Fibroblast of the aortic adventitia (primary cell): ENCODE data around the gene MYO7A. TPM values are rescaled to one million over a fixed set of nuclear protein-coding genes. Genes with fewer than 3 reads are reported as not detected.

Source experiments
- DNase-seq: peaks from one replicate; pipeline ENCODE4 v3.0.0-alpha.2; 2010; ENCODE audit warnings: low read depth
- H3K4me3 ChIP-seq: 2 replicates; pipeline ENCODE4 v1.5.1; 2011; ENCODE audit warnings: low read depth, mild to moderate bottlenecking, control low read depth, low read length, moderate library complexity
- total RNA-seq: library from RNA; depleted of rRNA; stranded (reverse); fragments of >200 nt; gene quantifications from 2 replicates; pipeline ENCODE4 v1.2.3, GENCODE V29; 2012; ENCODE audit warnings: low replicate concordance
- TF ChIP-seq, protein P1 (sequence below): IDR thresholded peaks from 2 replicates; pipeline ENCODE4 v1.5.1; 2011; ENCODE audit warnings: mild to moderate bottlenecking, low read length, control low read depth, inconsistent platforms; ENCODE audit not compliant: insufficient read depth

MYO7A gene
- total RNA-seq, 1 donor: 0.45 TPM

DNA sequence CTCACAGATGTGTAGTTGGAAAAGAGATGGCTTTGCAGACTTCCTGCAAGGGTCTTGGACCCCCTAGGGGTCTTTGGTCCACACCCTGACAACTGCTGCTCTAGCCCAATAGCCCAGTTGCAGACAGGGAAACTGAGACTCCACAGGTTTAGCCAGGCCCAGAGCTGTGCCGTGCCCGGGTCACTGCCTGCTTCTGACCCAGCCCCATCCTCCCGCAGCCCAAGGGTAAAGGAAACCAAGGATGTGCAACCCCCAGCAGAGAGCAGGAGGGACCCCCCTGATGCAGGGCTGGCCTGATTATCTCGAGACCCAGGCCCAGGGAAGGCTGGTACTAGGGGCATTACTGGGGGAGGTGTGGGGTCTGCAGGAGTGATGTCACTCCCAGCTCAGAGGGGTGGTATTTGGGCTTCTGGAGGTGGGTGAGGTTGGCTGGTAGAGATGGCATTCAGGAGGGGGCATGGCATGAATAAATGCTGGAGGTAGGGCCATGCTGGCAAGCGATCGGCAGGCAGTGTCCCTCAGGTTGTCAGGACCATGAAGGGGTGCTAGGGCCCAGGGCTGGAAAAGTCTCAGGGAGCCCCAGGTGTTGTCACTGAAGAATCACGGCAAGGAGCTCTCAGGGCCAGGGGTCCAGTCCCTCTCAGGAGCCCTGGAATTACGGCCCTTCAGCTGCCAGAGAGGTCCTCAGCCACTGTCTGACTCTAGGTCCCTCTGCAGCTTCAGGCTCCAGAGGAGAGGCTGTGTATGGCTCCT, 21.1 kb downstream of the MYO7A start:
- DNase-seq: no peak
- TF ChIP-seq, protein P1, sequence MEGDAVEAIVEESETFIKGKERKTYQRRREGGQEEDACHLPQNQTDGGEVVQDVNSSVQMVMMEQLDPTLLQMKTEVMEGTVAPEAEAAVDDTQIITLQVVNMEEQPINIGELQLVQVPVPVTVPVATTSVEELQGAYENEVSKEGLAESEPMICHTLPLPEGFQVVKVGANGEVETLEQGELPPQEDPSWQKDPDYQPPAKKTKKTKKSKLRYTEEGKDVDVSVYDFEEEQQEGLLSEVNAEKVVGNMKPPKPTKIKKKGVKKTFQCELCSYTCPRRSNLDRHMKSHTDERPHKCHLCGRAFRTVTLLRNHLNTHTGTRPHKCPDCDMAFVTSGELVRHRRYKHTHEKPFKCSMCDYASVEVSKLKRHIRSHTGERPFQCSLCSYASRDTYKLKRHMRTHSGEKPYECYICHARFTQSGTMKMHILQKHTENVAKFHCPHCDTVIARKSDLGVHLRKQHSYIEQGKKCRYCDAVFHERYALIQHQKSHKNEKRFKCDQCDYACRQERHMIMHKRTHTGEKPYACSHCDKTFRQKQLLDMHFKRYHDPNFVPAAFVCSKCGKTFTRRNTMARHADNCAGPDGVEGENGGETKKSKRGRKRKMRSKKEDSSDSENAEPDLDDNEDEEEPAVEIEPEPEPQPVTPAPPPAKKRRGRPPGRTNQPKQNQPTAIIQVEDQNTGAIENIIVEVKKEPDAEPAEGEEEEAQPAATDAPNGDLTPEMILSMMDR: no peak
- no peak overlapping the region for H3K4me3 ChIP-seq

GRCh38 chr11:77149716-77150392, 21.8 kb downstream of the MYO7A start:
- H3K4me3 ChIP-seq: no peak overlapping the region
- no peak for DNase-seq
- TF ChIP-seq, protein P1: no peak

DNA sequence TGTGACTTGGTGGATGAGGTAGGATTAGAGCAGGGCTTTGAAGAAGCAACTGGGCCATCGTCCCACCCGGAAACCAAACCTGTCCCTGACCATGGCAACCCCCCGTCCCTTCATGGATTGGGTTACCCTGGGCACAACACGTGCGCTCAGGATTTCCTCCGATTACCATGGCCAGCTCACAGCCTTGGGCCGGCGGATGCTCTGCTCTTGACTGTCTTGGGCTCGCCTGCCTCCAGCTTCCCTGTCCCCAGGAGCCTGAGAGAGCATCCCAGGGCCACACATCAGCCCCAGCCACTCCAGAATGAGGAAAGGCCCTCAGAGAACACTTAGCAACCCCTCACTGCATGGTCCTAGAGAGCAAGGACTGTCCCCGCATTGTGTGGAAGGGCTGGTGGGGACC, 22.8 kb downstream of the MYO7A start:
- TF ChIP-seq, protein P1: no peak
- DNase-seq: no peak
- no peak overlapping the region for H3K4me3 ChIP-seq

DNA sequence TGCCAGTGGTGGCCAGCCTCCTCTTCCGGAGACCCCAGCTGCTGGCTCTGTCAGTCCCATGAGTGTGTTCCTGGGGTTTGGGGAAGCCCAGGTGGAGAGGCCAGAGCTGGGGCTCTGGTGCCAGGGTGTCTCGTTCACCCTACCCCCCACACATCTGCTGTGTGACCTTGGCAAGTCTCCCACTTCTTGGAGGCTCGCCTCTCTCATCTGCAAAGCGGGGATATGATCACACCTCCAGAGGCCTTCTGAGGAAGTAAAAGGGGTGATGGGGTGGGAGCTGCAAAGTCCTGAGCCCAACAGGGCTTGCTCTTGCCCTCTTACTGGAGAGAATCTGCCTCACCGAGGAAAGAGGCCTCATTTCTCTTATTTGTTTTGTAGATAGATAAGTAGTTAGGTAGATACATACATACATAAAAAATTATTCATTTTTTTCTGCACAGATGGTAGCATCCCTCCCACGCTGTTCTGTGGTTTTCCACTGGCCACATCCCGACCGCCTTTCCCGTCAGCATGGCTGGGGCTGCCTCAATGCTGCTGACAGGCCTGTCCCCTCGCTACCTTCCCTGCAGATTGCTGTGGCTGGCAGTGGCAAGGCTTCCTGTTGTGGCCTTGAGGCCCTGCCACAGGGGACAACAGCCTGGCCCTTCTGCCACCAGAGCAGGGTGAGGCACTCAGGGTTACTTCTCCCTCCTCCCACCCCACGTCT, 23.9 kb downstream of the MYO7A start:
- no peak overlapping the region for H3K4me3 ChIP-seq
- DNase-seq: no peak
- TF ChIP-seq, protein P1: no peak

- H3K4me3 ChIP-seq: no peak overlapping the region
- TF ChIP-seq, protein P1: no peak
- DNase-seq: peak; percentile 31
These were observed 24.8 kb downstream of the MYO7A start for GRCh38 chr11:77152846-77153245.

GRCh38 chr11:77153276-77154185, 25.5 kb downstream of the MYO7A start:
- TF ChIP-seq, protein P1: no peak
- no peak overlapping the region for H3K4me3 ChIP-seq
- no peak for DNase-seq
